BJ (cell line): ENCODE measurements around the gene SREBF2. TPM values are rescaled to one million over a fixed set of nuclear protein-coding genes. Genes with fewer than 3 reads are reported as not detected.
A peak's percentile ranks its signal among the peaks of the same experiment; 100 is the strongest.

Experiments
- CTCF ChIA-PET: fragments of 350-600 bp; formaldehyde crosslinking; extraction: SDS; loops from one replicate; lab custom pipeline; 2021; ENCODE audit warnings: antibody characterized with exemption, inconsistent platforms; lab: Yijun Ruan, JAX
- POLR2A ChIA-PET: fragments of 300-600 bp; sonication (Branson Sonifier 250); formaldehyde crosslinking; extraction: SDS; loops from one replicate; lab custom pipeline; 2021; ENCODE audit warnings: antibody characterized with exemption; lab: Charles Lee
- DNase-seq: peaks from one replicate; pipeline ENCODE4 v3.0.0-alpha.2; 2011; ENCODE audit warnings: low read depth
- H3K27me3 ChIP-seq: 2 replicates; pipeline ENCODE4 v1.6.0; 2011; ENCODE audit warnings: low read length; ENCODE audit not compliant: control insufficient read depth, insufficient read depth
- H3K36me3 ChIP-seq: 2 replicates; pipeline ENCODE4 v1.5.1; 2011; ENCODE audit warnings: low read length; ENCODE audit not compliant: control insufficient read depth, insufficient read depth
- H3K4me3 ChIP-seq: 2 replicates; pipeline ENCODE4 v1.5.1; 2011; ENCODE audit warnings: low read depth, mild to moderate bottlenecking, control low read depth, low read length
- polyA plus RNA-seq: library from polyadenylated mRNA; depleted of rRNA; stranded (reverse); fragments of >200 nt; gene quantifications from 2 replicates; pipeline ENCODE4 v1.2.3, GENCODE V29; 2011; rRNA removed
- small RNA-seq: library from RNA; depleted of rRNA; stranded (forward); fragments of <200 nt; gene quantifications from one replicate; pipeline ENCODE3, GENCODE V24; 2012; ENCODE audit warnings: low replicate concordance, low read depth; ENCODE audit not compliant: insufficient read length
- TF ChIP-seq, protein P1 (sequence below): IDR thresholded peaks from 2 replicates; pipeline ENCODE4 v1.5.1; 2011; ENCODE audit warnings: low read depth, mild to moderate bottlenecking, control low read depth, inconsistent platforms, low read length, moderate library complexity; ENCODE audit not compliant: insufficient read depth

The SREBF2 gene
- polyA plus RNA-seq, 1 experiment = 26.2 TPM

DNA sequence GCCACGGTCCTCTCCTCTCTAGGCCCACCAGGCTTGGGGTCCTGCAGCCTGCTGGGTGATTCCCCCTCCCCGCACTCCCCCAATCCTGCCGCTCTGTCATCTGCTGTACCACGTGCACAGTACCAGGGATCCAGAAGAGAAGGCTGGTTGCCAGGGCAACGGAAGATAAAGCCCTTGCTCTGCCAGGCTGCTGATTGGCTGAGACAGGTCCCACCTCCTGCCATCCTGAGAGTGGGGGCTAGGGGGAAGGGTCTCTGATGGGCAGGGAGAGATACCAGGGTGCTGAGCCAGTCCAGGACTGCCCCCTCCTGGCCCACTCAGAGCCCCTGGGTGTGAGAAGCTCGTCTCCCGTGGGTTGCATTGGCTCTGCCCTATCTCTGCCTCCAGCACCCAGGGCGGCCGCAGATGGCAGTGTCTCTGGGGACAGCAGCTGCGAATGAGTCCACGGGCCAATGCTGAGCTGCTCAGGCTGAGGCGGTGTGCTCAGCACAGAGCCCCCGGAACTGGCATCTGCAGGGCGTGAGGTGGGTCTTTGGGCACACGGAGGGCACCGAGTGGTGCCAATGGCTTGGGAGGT lies 119.1 kb downstream of the SREBF2 start, which contains the start of gene SMIM45:
SMIM45 (plus strand) TSS at position 253 of the 577 bp plus-strand sequence.
- POLR2A ChIA-PET = no interaction called here
- DNase-seq = no peak
- no peaks in the 10 kb centered on the region for H3K27me3 ChIP-seq
- TF ChIP-seq, protein P1, sequence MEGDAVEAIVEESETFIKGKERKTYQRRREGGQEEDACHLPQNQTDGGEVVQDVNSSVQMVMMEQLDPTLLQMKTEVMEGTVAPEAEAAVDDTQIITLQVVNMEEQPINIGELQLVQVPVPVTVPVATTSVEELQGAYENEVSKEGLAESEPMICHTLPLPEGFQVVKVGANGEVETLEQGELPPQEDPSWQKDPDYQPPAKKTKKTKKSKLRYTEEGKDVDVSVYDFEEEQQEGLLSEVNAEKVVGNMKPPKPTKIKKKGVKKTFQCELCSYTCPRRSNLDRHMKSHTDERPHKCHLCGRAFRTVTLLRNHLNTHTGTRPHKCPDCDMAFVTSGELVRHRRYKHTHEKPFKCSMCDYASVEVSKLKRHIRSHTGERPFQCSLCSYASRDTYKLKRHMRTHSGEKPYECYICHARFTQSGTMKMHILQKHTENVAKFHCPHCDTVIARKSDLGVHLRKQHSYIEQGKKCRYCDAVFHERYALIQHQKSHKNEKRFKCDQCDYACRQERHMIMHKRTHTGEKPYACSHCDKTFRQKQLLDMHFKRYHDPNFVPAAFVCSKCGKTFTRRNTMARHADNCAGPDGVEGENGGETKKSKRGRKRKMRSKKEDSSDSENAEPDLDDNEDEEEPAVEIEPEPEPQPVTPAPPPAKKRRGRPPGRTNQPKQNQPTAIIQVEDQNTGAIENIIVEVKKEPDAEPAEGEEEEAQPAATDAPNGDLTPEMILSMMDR = no peak
- H3K36me3 ChIP-seq = no peaks in the 10 kb centered on the region
- H3K4me3 ChIP-seq = no peak within 1 kb of the TSS
- CTCF ChIA-PET = interaction anchor here (0.9 to 2.7 kb wide), 2 partner anchors 11 to 492 kb away, joined by 3 to 10 read pairs; no protein-coding TSS in a partner anchor

DNA sequence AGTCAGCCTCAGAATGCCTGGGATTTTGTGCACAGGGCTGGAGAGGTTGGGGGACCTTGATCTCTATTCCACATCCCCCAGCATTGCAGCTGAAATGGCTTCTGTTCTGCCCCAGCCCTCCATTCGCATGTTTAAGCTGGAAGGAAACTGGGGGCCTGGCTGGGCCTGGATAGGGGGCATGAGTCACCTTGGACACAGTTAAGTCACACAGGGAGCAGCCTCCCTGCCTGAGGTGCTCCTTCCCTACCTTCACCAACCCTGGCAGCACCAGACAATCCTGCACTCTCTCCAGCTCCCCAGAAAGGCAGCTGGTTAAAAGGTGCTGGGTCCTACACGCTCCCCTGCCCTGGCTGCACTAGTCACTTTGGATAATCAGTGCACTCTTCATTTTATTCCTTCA lies 119.8 kb downstream of the SREBF2 start:
- H3K36me3 ChIP-seq = no peaks in the 10 kb centered on the region
- H3K27me3 ChIP-seq = no peaks in the 10 kb centered on the region
- no peak for DNase-seq
- ChIA-PET POLR2A (no interaction called here), CTCF (interaction anchor here (0.9 to 2.7 kb wide), 2 partner anchors 12 to 492 kb away, joined by 3 to 10 read pairs; no protein-coding TSS in a partner anchor)
- TF ChIP-seq, protein P1 = no peak
- no peak overlapping the region for H3K4me3 ChIP-seq

Small RNAs within 50 kb of the gene (small RNA-seq; reads per million reads assigned to genes)
- 76.5 reads per million, percentile 90 among the genes with 10 or more reads in this experiment for gene MIR33A

Other genes with a start within 250 kb of the SREBF2 start
- gene PMM1, start 243.3 kb upstream of the SREBF2 start, polyA plus RNA-seq = 70.7 and 109 TPM in 2 replicates
- 33.3 and 35.7 TPM in 2 replicates for gene DESI1, start 212.1 kb upstream of the SREBF2 start, polyA plus RNA-seq
- gene XRCC6, start 211.8 kb upstream of the SREBF2 start, polyA plus RNA-seq = 105 and 137 TPM in 2 replicates
- 288 and 327 TPM in 2 replicates for gene SNU13, start 144.2 kb upstream of the SREBF2 start, polyA plus RNA-seq
- gene MEI1, start 133.6 kb upstream of the SREBF2 start, polyA plus RNA-seq = 3.2 and 3.8 TPM in 2 replicates
- 4.1 and 6.0 TPM in 2 replicates for gene CCDC134, start 32.4 kb upstream of the SREBF2 start, polyA plus RNA-seq
- not detected in 2 replicates for gene SHISA8, start 82.0 kb downstream of the SREBF2 start, polyA plus RNA-seq
- gene TNFRSF13C, start 93.7 kb downstream of the SREBF2 start, polyA plus RNA-seq = 0.06 and 0.16 TPM in 2 replicates
- 18.6 and 30.4 TPM in 2 replicates for gene CENPM, start 114.0 kb downstream of the SREBF2 start, polyA plus RNA-seq
- gene SEPTIN3, start 136.3 kb downstream of the SREBF2 start, polyA plus RNA-seq = 0.02 and 0.06 TPM in 2 replicates
- 0.17 and 0.22 TPM in 2 replicates for gene WBP2NL, start 165.7 kb downstream of the SREBF2 start, polyA plus RNA-seq
- 41.4 and 68.4 TPM in 2 replicates for gene NAGA, start 237.7 kb downstream of the SREBF2 start, polyA plus RNA-seq
- 20.1 and 27.4 TPM in 2 replicates for gene PHETA2, start 241.1 kb downstream of the SREBF2 start, polyA plus RNA-seq
- 32.3 and 35.7 TPM in 2 replicates for gene SMDT1, start 246.6 kb downstream of the SREBF2 start, polyA plus RNA-seq